GM19240 (cell line): ENCODE data around the gene PTPRN2.
"Not testable (repeated sequence)": the region's sequence is repeated elsewhere in the genome, so short reads cannot be mapped to it uniquely, and the experiment has no call there.

Source experiments
- DNase-seq: peaks from one replicate; pipeline ENCODE4 v3.0.0; 2011; ENCODE audit warnings: low spot score; ENCODE audit not compliant: insufficient read length

PTPRN2 gene

GRCh38 chr7:158061884-158062656 lies 525.6 kb downstream of the PTPRN2 start:
- DNase-seq: no peak

- no peak for DNase-seq
These were observed 526.5 kb downstream of the PTPRN2 start for GRCh38 chr7:158061026-158061630.

GRCh38 chr7:158060216-158060615 lies 527.4 kb downstream of the PTPRN2 start:
- DNase-seq: no peak

- no peak for DNase-seq
These were observed 530.2 kb downstream of the PTPRN2 start for GRCh38 chr7:158057446-158057845.

GRCh38 chr7:158056761-158057160 lies 530.9 kb downstream of the PTPRN2 start:
- no peak for DNase-seq

DNA sequence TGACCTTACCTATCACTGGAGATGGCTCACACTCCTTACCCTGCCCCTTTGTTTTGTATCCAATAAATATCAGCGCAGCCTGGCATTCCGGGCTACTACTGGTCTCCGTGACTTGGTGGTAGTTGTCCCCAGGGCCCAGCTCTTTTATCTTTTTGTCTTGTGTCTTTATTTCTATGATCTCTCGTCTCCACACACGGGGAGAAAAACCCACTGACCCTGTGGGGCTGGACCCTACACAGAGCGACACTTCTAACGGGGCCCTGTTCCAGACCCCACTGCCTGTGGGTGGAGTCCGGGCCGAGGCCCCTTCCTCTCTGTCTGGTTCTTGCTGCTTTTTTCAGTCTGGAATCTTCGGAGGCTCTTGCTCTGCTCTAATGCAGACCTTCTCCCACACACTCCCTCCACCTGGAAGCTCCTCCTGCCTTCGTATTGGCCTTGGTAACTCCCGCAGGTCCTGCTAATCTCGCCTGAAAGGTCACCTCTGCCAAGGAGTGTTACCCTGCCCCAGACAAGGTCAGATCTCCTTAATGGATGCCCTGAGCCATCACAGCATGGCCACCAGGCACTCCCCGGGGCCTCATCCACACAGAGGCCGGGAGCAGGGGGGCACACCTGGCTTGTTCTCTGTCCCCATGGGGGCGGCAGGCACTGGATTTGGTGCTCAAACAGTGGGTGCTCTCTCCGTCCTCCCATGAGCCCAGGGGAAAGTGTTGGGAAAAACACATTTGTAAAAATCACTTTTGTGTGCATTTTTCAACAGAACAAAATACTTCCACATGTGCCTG lies 531.7 kb downstream of the PTPRN2 start:
- no peak for DNase-seq

DNA sequence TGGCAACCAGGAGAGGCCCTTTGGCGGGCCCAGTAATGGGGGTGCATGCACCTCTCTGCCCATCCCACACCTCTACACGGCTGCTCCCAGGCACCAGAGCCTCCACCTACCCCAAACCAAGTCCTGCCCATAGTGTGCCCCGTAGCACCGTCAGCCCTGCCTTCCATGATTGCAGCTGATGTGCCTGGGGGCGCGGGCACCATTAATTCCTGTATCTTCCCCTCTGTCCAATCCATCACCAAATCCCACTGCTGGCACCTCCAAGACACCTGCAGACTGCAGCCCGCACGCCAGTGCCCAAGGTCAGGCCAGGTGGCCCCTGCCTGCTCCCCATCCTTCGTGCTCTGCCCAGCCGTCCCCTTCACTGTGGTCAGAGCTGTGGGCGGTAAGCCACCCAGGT lies 533.0 kb downstream of the PTPRN2 start:
- DNase-seq: no peak

- DNase-seq: no peak
These were observed 533.5 kb downstream of the PTPRN2 start for GRCh38 chr7:158054081-158054480.

DNA sequence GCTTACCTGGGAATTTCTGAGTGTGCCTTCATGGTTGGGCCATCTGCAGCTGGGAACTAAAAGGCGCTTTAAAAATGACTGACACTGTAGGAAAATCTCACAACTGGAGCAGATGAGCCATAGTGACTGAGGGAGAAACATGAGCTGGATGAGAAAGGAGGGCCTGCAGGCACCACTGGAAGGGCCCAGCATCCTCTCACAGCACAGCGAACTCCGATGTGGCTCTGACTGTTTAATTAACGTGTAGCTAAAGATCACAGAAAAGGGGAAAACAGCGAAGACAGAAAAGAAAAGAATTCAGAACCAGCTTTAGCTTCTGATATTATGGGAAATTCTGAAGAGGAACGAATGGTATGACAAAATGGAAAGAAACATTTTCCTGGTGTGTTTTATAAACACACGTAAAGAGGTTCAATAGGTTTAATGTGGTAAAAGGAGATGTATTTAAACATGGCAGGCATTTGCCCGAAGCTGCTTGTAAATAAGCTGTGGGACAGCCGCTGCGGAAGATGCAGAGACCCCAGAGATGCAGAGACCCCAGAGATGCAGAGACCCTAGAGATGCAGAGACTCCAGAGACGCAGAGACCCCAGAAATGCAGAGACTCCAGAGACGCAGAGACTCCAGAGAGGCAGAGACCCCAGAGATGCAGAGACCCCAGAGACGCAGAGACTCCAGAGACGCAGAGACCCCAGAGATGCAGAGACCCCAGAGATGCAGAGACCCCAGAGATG lies 534.3 kb downstream of the PTPRN2 start:
- DNase-seq: no peak

DNA sequence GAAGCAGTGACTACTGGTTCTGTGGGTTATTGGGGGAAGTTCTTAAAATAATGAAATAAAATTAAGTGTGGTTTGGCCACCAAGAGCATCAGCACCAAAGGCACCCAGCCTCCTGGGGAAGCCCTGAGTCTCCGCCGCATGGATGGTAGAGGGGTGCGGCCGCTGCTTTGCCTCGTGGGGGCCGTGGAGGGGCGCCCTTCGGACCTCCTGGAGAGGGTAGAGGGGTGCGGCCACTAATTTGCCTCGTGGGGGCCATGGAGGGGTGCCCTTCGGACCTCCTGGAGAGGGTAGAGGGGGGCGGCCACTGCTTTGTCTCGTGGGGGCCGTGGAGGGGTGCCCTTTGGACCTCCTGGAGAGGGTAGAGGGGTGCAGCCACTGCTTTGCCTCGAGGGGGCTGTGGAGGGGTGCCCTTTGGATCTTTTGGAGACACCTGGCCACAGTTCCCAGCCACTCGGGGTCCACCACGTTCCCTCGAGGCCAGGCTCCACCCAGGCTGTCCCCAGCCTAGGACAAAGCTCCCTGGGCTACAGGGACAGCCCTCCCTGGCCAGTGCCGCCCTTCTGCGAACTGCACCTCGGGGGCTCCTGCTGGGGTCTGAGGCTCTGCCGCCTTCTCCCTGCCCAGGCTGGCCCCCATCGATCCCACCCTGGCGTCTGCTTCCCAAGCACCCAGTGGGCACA lies 535.1 kb downstream of the PTPRN2 start:
- no peak for DNase-seq

- DNase-seq: no peak
These were observed 535.8 kb downstream of the PTPRN2 start for GRCh38 chr7:158051776-158052175.

DNA sequence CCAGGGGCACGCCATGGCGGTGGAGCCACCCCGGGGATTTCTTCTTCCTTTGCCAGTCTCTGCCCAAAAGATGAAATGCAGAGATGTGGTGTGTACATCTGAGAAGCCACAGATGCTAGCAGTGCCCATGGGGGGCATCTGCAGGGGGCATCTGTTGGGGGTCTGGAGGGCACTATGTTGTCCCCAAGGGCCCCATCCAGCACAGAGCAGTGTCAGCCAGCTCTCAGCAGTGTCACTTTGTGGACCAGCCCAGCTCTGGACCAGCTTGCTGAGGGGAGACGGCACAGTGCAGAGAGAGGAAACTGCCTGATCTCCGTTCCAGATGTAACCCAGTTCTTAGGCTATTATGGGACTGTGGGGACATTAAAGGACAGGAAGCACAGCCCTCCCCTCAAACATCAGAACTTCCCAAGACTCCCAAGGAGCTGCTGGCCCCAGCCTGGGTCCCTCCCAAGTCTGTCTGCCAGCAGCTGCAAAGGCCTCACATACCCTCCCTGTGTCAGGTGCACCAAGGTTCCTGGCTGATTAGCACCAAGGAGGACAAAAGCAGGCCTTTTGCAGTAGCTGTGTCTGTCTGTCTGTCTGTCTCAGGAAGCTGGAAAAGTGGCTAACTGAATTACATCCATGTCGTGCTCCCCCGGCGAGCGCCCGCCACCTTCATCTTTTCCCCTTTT lies 536.5 kb downstream of the PTPRN2 start:
- no peak for DNase-seq

- no peak for DNase-seq
These were observed 537.1 kb downstream of the PTPRN2 start for GRCh38 chr7:158050441-158050977.

DNA sequence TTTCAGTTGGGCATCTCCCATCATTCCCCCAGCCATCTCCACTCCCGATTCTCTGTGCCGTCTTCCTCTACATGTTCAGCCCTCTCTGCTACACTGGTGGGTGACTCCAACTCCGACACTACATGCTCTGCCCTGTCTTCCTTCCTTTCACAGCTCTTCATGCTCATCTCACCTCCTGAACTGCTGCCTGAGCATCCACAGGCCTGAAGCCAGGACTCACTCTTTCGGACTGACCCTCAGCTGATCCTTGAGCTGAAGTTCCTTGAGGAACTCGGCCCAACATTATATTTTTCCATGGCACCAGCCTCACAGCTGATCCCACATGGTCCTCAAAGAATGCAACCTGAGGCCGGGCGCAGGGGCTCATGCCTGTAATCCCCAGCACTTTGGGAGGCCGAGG lies 538.4 kb downstream of the PTPRN2 start:
- DNase-seq: no peak

GRCh38 chr7:158048569-158048968 lies 539.1 kb downstream of the PTPRN2 start:
- no peak for DNase-seq

GRCh38 chr7:158047391-158048059 lies 540.1 kb downstream of the PTPRN2 start:
- no peak for DNase-seq

- not testable (repeated sequence) for DNase-seq
These were observed 541.4 kb downstream of the PTPRN2 start for GRCh38 chr7:158046246-158046645.

- no peak for DNase-seq
These were observed 543.2 kb downstream of the PTPRN2 start for GRCh38 chr7:158044482-158044823.

DNA sequence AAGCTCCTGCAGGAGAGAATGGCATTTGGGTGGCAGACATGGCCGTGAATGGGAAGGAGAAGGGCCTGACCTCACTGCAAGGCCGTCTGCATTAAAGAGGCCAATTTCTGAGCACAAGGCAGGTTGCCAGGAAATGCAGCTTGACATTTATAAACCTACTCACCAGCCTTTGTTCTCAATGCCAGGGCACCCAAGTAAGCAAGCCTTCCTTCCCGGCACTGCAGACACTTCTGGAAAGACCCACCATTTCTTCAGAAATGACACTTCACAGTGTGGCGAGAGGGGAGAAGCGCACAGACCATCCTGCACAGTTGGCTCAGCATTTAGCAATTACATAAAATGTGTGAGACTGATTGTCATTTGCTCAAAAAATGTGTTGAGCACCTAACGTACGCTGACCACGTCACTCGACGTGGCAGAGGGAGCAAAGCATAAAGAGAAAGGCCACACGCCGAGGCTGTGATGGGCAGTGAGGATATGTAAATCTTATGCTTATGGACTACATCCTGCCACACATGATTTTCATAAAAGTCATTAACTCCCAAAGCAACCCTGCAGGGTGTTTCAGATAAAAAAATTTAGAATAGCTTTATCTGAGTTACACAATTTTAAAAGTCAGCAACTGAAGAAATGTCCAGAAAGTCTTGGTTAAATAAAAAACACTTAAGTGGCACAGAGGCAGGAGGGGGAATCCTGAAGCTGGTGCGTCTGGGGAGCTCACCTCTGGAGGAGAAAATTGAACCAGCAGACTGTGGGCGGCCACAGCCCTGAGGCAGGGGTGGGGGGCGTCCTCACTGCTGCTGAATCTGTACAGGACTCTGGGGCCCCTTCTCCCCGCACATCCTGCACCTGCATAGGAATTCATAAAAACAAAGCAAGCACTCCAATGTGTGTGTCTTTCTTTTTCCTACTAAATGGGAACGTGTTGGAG lies 543.8 kb downstream of the PTPRN2 start:
- no peak for DNase-seq
